HPDE6-E6E7 (cell line): ENCODE results near the gene GSS.

Experiments used
- DNase-seq: peaks from one replicate; pipeline ENCODE4 v3.0.0; 2011; ENCODE audit warnings: missing footprints; ENCODE audit errors: extremely low spot score

The GSS gene

GRCh38 chr20:34993941-34994508 lies 38.4 kb upstream of the GSS start:
- no peak for DNase-seq

- no peak for DNase-seq
These were observed 37.3 kb upstream of the GSS start for GRCh38 chr20:34992751-34993417.

GRCh38 chr20:34990661-34991214 lies 35.1 kb upstream of the GSS start:
- no peak for DNase-seq

- no peak for DNase-seq
These were observed 34.6 kb upstream of the GSS start for GRCh38 chr20:34990231-34990630.

- DNase-seq: no peak
These were observed 34.1 kb upstream of the GSS start for GRCh38 chr20:34989670-34990069.

GRCh38 chr20:34989118-34989517 lies 33.5 kb upstream of the GSS start:
- no peak for DNase-seq

GRCh38 chr20:34988191-34988540 lies 32.6 kb upstream of the GSS start:
- no peak for DNase-seq

GRCh38 chr20:34987288-34988190 lies 31.9 kb upstream of the GSS start:
- no peak for DNase-seq

GRCh38 chr20:34986311-34987287 lies 31.0 kb upstream of the GSS start:
- DNase-seq: no peak

GRCh38 chr20:34985461-34986310 lies 30.1 kb upstream of the GSS start:
- no peak for DNase-seq

- DNase-seq: peak; percentile 64
These were observed 29.2 kb upstream of the GSS start for GRCh38 chr20:34984756-34985261.

GRCh38 chr20:34983995-34984735 lies 28.6 kb upstream of the GSS start:
- no peak for DNase-seq

GRCh38 chr20:34983089-34983820 lies 27.6 kb upstream of the GSS start:
- DNase-seq: no peak

- DNase-seq: no peak
These were observed 26.9 kb upstream of the GSS start for GRCh38 chr20:34982270-34983088.

GRCh38 chr20:34980543-34981233 lies 25.1 kb upstream of the GSS start:
- DNase-seq: no peak

GRCh38 chr20:34979366-34980153 lies 24.0 kb upstream of the GSS start:
- DNase-seq: no peak
